NCI-H2196 (cell line): Measurements from ENCODE around the gene ZNF121.
A peak's percentile ranks its signal among the peaks of the same experiment; 100 is the strongest.

Experiments
- DNase-seq: peaks from one replicate; lab custom pipeline; 2025; ENCODE audit not compliant: unreplicated experiment; lab: John Stamatoyannopoulos, UW

ZNF121 gene

DNA sequence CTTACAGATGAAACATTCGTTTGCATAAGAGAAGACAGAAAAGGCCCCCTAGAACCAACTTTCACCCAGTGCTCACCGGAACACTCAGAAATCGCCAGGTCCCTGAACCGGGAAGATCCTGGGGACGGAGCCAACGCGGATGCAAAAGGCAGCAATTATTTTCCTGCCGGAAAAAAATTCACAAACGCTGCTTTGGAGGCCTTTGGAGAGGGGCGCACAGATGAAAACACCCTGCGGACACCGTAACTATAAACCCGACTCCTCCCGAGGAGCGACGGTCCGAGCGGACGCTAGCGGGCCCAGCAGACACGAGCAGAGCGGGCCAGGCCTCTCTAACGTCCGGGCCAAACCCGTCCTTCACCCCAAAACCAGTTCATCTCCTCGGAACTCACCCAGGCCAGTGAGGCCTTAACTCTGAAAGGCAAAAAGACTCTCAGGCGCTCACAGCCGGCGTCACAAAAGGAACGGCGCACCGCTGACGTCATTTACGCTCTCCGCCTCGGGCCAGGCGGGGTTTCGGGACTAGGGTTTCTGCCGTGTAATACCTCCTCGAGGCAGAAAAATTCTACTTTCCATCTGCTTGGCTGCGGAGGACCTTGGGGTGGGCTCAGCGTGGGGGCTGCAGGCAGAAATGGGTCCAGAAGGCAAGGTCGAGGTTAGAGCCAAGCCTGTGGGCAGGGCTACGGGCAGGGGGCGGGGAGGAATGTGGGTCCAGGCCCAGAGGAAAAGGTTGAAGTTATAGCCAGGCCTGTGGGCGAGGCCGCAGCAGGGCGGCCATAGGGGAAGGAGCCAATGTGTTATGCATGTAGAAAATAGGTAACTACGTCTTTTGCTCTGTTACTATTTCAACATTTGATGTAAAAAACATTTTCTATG, 45.9 kb downstream of the ZNF121 start, which contains the start of gene ZNF426:
Gene ZNF426 (minus strand): TSS at position 463 of the 876 bp plus-strand sequence. CDS start 2,413 bp downstream, outside the sequence.
- DNase-seq: peak; percentile 90

DNA sequence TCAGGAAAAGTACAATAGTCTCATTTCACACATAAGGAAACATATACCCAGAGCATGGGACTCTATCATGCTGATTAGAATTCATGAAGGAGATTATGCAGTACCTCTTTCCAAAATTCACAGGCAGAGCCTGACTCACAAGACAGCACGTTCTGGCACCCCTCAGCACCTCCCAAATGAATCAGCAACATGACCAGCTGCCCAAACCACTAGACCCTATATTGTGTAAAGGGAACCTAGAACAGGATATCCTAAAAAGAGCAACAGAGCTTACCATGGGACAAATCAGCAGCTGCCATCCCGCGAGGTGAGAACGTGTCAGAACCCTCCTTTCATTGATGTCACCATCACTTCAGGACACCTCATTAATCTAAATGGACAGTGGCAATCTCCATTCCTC, 48.4 kb downstream of the ZNF121 start:
- no peak for DNase-seq

DNA sequence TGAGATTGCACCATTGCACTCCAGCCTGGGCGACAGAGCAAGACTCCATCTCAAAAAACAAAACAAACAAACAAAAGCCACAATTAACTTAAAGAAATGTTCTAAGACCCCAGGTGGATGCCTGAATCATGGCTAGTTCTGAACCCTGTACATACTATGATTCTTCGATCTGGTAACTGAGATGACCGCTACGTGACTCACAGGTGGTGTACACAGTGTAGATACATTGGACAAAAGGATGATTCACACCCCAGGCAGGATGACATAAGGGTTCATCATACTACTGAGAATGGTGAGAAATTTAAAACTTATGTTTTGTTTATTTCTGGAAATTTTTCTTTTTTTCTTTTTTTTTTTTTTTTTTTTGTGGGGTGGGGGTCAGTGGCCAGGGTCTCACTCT, 52.4 kb downstream of the ZNF121 start:
- no peak for DNase-seq

DNA sequence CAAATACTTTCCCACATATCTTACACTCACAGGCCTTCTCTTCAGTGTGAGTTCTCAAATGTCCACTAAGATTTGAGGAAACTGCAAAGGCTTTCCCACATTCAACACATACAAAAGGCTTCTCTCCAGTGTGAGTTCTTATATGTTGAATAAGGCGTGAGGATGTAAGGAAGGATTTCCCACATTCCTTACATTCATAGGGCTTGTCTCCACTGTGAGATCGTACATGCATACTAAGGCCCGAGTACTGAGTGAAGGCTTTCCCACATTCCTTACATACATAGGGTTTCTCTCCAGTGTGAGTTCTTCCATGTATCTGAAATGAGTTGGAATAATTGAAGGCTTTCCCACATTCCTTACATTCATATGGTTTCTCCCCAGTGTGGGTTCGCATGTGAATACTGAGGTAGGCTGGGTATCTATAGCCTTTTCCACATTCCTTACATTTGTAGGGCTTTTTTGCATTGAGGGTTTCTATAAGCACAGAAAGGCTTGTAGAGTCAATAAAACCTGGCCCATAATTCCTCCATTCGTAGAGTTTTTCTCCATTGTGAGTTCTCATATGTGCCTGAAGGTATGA, 55.5 kb downstream of the ZNF121 start:
- DNase-seq: no peak

DNA sequence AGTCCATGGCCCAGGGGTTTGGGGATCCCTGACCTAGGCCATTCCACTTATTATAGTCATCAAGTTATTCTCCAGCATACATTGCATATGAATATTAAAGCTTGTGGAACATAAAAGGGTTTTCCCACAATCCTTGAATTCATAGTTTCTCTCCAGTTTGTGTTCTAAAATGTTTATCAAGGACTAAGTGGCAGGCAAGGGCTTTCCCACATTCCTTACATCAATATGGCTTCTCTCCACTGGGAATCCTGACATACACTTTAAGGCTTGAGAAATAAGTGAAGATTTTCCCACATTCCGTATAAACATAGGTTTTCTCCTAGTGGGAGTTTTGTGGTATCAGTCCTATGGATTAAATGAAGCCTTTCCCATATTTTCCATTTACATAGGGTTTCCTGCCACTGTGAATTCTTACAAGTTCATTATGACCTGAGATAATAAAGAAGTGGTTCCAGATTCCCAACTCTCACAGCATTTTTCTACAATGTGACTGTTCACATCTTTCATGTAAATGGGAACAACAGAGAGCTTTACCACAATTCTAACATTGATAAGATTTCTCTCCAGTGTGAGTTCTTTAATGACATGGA, 60.3 kb downstream of the ZNF121 start:
- DNase-seq: no peak
